H9 (cell line): ENCODE results near the gene BLTP1. TPM values are rescaled to one million over a fixed set of nuclear protein-coding genes. Genes with fewer than 3 reads are reported as not detected.

Source experiments
- DNase-seq: peaks from one replicate; pipeline ENCODE4 v3.0.0-alpha.2; 2017
- H2AFZ ChIP-seq: one replicate; pipeline ENCODE4 v1.6.1; 2013; ENCODE audit warnings: mild to moderate bottlenecking, low read length, control low read depth, moderate library complexity
- H2AK5ac ChIP-seq: 2 replicates; pipeline ENCODE4 v1.6.1; 2013; ENCODE audit warnings: low read length, control low read depth, mixed read lengths; ENCODE audit not compliant: insufficient read length
- H2BK120ac ChIP-seq: one replicate; pipeline ENCODE4 v1.6.1; 2013; ENCODE audit warnings: low read depth, mild to moderate bottlenecking, low read length, control low read depth, inconsistent platforms; ENCODE audit not compliant: poor library complexity, severe bottlenecking
- H2BK12ac ChIP-seq: 2 replicates; pipeline ENCODE4 v1.6.1; 2013; ENCODE audit warnings: low read length, control low read depth, mixed read lengths, low read depth; ENCODE audit not compliant: insufficient read length
- H2BK15ac ChIP-seq: 2 replicates; pipeline ENCODE4 v1.6.1; 2013; ENCODE audit warnings: low read depth, low read length, control low read depth
- H2BK20ac ChIP-seq: one replicate; pipeline ENCODE4 v1.6.1; 2013; ENCODE audit warnings: low read depth, mild to moderate bottlenecking, low read length, control low read depth, inconsistent platforms; ENCODE audit not compliant: poor library complexity, severe bottlenecking
- H2BK5ac ChIP-seq: 2 replicates; pipeline ENCODE4 v1.6.1; 2013; ENCODE audit warnings: low read length, control low read depth, mixed read lengths; ENCODE audit not compliant: insufficient read length
- H3K14ac ChIP-seq: 2 replicates; pipeline ENCODE4 v1.6.1; 2013; ENCODE audit warnings: low read length, control low read depth; ENCODE audit not compliant: insufficient read depth
- H3K18ac ChIP-seq: 2 replicates; pipeline ENCODE4 v1.6.1; 2013; ENCODE audit warnings: low read depth, mild to moderate bottlenecking, mixed read lengths, low read length, control low read depth; ENCODE audit not compliant: insufficient read length
- H3K23ac ChIP-seq: 2 replicates; pipeline ENCODE4 v1.6.1; 2013; ENCODE audit warnings: low read length, control low read depth, mixed read lengths, low read depth; ENCODE audit not compliant: insufficient read length
- H3K23me2 ChIP-seq: 2 replicates; pipeline ENCODE4 v1.6.1; 2013; ENCODE audit warnings: low read depth, mild to moderate bottlenecking, mixed read lengths, low read length, control low read depth; ENCODE audit not compliant: insufficient read length, poor library complexity, severe bottlenecking
- H3K27ac ChIP-seq: 2 replicates; pipeline ENCODE4 v1.5.1; 2013; ENCODE audit warnings: low read length, control low read depth, mixed read lengths, low read depth; ENCODE audit not compliant: insufficient read length
- H3K27me3 ChIP-seq: 2 replicates; pipeline ENCODE4 v1.6.1; 2013; ENCODE audit warnings: low read length, control low read depth, inconsistent platforms; ENCODE audit not compliant: insufficient read depth
- H3K4ac ChIP-seq: 2 replicates; pipeline ENCODE4 v1.6.1; 2013; ENCODE audit warnings: low read depth, mild to moderate bottlenecking, control low read depth, inconsistent platforms, low read length, moderate library complexity
- H3K4me1 ChIP-seq: 2 replicates; pipeline ENCODE4 v1.6.1; 2013; ENCODE audit warnings: low read length, control low read depth, inconsistent platforms; ENCODE audit not compliant: insufficient read depth
- H3K4me2 ChIP-seq: 2 replicates; pipeline ENCODE4 v1.6.1; 2013; ENCODE audit warnings: low read length, control low read depth, mixed read lengths; ENCODE audit not compliant: insufficient read length, insufficient read depth
- H3K56ac ChIP-seq: 2 replicates; pipeline ENCODE4 v1.6.1; 2013; ENCODE audit warnings: low read depth, mild to moderate bottlenecking, mixed read lengths, low read length, control low read depth; ENCODE audit not compliant: insufficient read length
- H3K79me1 ChIP-seq: 2 replicates; pipeline ENCODE4 v1.6.1; 2013; ENCODE audit warnings: low read depth, mild to moderate bottlenecking, moderate library complexity, low read length, control low read depth, inconsistent platforms; ENCODE audit not compliant: insufficient read depth, poor library complexity, severe bottlenecking
- H3K79me2 ChIP-seq: 2 replicates; pipeline ENCODE4 v1.6.1; 2013; ENCODE audit warnings: low read length, control low read depth, inconsistent platforms; ENCODE audit not compliant: insufficient read depth
- H3K9ac ChIP-seq: 2 replicates; pipeline ENCODE4 v1.6.1; 2013; ENCODE audit warnings: low read length, control low read depth, mixed read lengths; ENCODE audit not compliant: insufficient read length; ENCODE audit errors: extremely low read depth
- H3K9me3 ChIP-seq: one replicate; pipeline ENCODE4 v1.6.1; 2013; ENCODE audit warnings: low read depth, low read length, inconsistent platforms; ENCODE audit not compliant: control insufficient read depth
- H3T11ph ChIP-seq: one replicate; pipeline ENCODE4 v1.6.1; 2013; ENCODE audit warnings: mild to moderate bottlenecking, low read length, control low read depth, inconsistent platforms
- H4K20me1 ChIP-seq: one replicate; pipeline ENCODE4 v1.6.1; 2013; ENCODE audit not compliant: control insufficient read depth, insufficient read length, insufficient read depth
- H4K5ac ChIP-seq: 2 replicates; pipeline ENCODE4 v1.6.1; 2013; ENCODE audit warnings: low read depth, mild to moderate bottlenecking, mixed read lengths, low read length, control low read depth; ENCODE audit not compliant: insufficient read length
- H4K8ac ChIP-seq: replicated peaks from 2 replicates; pipeline ENCODE4 v1.6.1; 2013; ENCODE audit warnings: low read length, control low read depth, mixed read lengths, low read depth; ENCODE audit not compliant: insufficient read length
- H4K91ac ChIP-seq: 2 replicates; pipeline ENCODE4 v1.6.1; 2013; ENCODE audit warnings: low read depth, mild to moderate bottlenecking, moderate library complexity, mixed read lengths, low read length, control low read depth; ENCODE audit not compliant: insufficient read length
- H3K27ac Mint-ChIP-seq, 3 experiments: 2 replicates in 2 of 3; 3 replicates in 1 of 3; pipeline ENCODE4 v1.8.0; 2020 to 2021; ENCODE audit warnings: mixed read lengths in 3 of 3, mild to moderate bottlenecking in 1 of 3, moderate library complexity in 1 of 3
- H3K27me3 Mint-ChIP-seq: 2 replicates; pipeline ENCODE4 v1.8.0; 2021; ENCODE audit warnings: low read depth, mild to moderate bottlenecking, moderate library complexity, mixed read lengths
- H3K36me3 Mint-ChIP-seq, 3 experiments: 2 replicates in 2 of 3; 3 replicates in 1 of 3; pipeline ENCODE4 v1.8.0; 2020 to 2021; ENCODE audit warnings: low read depth in 3 of 3, mixed read lengths in 3 of 3; ENCODE audit not compliant: insufficient read depth in 1 of 3
- H3K4me1 Mint-ChIP-seq, 2 experiments: 2 replicates each; pipeline ENCODE4 v1.8.0; 2020; ENCODE audit warnings: mixed read lengths in 2 of 2
- H3K4me3 Mint-ChIP-seq, 2 experiments: 2 replicates in 1 of 2; 3 replicates in 1 of 2; pipeline ENCODE4 v1.8.0; 2020 to 2021; ENCODE audit warnings: mild to moderate bottlenecking in 2 of 2, mixed read lengths in 2 of 2, moderate library complexity in 1 of 2
- H3K9me3 Mint-ChIP-seq, 2 experiments: 2 replicates in 1 of 2; 3 replicates in 1 of 2; pipeline ENCODE4 v1.8.0; 2020; ENCODE audit warnings: mild to moderate bottlenecking in 2 of 2, mixed read lengths in 2 of 2, moderate library complexity in 1 of 2
- WGBS: extraction: QIAGEN DNeasy Blood & Tissue Kit; methylation state at CpG from one replicate; pipeline ENCODE4 v1.1.7; 2013; ENCODE audit warnings: missing lambda C conversion rate, low lambda C conversion rate, mixed read lengths; ENCODE audit not compliant: insufficient read length; ENCODE audit errors: extremely low coverage; 5-methylcytosine and 5-hydroxymethylcytosine counted together
- long read RNA-seq: library from polyadenylated mRNA; unstranded; transcript quantifications from one replicate; pipeline ENCODE4 v2.0.0, GENCODE V29; 2020
- total RNA-seq: library from RNA; stranded (reverse); gene quantifications from 2 replicates; pipeline ENCODE4 v1.2.1, GENCODE V29; 2021
- TF ChIP-seq, protein P1 (sequence below): fragments of 200-600 bp; sonication (generic); conservative IDR thresholded peaks from 3 replicates; pipeline ENCODE4 v1.8.0; 2021; ENCODE audit warnings: antibody characterized with exemption, mild to moderate bottlenecking

Gene BLTP1, protein sequence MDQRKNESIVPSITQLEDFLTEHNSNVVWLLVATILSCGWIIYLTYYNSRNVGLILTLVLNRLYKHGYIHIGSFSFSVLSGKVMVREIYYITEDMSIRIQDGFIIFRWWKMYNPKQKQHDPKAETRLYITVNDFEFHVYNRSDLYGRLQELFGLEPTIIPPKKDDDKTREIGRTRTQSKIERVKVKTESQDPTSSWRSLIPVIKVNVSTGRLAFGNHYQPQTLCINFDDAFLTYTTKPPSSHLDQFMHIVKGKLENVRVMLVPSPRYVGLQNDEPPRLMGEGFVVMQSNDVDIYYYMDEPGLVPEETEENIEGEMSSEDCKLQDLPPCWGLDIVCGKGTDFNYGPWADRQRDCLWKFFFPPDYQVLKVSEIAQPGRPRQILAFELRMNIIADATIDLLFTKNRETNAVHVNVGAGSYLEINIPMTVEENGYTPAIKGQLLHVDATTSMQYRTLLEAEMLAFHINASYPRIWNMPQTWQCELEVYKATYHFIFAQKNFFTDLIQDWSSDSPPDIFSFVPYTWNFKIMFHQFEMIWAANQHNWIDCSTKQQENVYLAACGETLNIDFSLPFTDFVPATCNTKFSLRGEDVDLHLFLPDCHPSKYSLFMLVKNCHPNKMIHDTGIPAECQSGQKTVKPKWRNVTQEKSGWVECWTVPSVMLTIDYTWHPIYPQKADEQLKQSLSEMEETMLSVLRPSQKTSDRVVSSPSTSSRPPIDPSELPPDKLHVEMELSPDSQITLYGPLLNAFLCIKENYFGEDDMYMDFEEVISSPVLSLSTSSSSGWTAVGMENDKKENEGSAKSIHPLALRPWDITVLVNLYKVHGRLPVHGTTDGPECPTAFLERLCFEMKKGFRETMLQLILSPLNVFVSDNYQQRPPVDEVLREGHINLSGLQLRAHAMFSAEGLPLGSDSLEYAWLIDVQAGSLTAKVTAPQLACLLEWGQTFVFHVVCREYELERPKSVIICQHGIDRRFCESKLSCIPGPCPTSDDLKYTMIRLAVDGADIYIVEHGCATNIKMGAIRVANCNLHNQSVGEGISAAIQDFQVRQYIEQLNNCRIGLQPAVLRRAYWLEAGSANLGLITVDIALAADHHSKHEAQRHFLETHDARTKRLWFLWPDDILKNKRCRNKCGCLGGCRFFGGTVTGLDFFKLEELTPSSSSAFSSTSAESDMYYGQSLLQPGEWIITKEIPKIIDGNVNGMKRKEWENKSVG (N-terminal part only)
- 22.2 and 27.4 TPM in 2 replicates for total RNA-seq
- long read RNA-seq, partial matches to known transcripts = 25 of 40 reads
- long read RNA-seq, other reads (novel, unspliced or antisense) = 15 of 40 reads

DNA sequence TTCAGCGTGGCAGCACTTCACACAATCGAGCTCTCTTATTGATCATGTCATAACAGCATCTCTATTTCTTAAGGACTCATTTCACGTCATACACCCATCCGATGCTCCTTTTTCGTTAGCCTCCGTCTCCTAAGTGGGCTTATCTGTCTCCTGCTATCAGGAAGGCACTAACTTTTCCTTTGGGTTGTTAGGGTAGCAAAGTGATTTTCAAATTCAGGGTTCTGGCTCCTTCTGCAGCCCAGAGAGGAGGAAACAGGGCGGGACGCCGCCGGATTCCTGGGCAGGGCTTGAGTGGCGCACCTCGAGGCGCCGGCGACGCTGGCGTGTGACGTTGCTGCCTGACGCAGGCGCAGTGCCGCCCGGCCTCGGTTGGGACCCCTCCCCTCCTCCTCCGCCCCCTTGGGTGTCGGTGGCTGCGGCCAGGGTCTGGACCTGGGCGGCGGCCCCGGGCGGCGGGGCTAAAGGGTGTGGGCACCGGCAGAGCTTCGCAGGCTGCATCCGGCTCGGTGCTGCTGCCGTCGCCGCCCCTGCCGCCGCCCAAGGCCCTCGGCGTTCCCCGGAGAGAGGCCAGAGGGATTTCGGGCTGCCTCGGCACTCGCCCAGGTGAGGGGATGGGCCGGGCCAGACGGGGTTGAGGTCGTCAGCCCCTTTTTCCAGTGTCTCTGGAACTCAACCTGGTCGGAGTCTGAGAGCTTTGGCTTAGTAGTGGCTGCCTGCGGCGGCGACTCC lies at the start of gene BLTP1:
Gene BLTP1, plus strand, starts transcription at position 350 of the 729 bp plus-strand sequence. CDS start 18,317 bp downstream, outside the sequence.
- peak; percentile 90 for DNase-seq
- Histone ChIP-seq H3K56ac (no peak within 1 kb of the TSS), H2BK120ac (no peak within 1 kb of the TSS), H2AK5ac (no peak within 1 kb of the TSS), H2BK15ac (no peak within 1 kb of the TSS), H3K9ac (peak within 1 kb of the TSS; percentile 86), H3K18ac (peak within 1 kb of the TSS; percentile 76), H3T11ph (no peak within 1 kb of the TSS), H3K79me2 (no peaks in the 10 kb centered on the region), H3K27ac (no peak within 1 kb of the TSS), H4K8ac (no peak within 1 kb of the TSS), H3K79me1 (no peaks in the 10 kb centered on the region), H2BK12ac (no peak within 1 kb of the TSS), H3K4ac (no peak within 1 kb of the TSS), H3K23ac (no peak within 1 kb of the TSS), H3K27me3 (no peaks in the 10 kb centered on the region), H4K5ac (no peak within 1 kb of the TSS), H3K9me3 (no peaks in the 10 kb centered on the region), H3K23me2 (peaks cover 5% of the 10 kb centered on the region), H4K91ac (no peak within 1 kb of the TSS), H2BK5ac (no peak within 1 kb of the TSS), H3K4me2 (peak within 1 kb of the TSS; percentile 65), H2BK20ac (no peak within 1 kb of the TSS), H4K20me1 (no peaks in the 10 kb centered on the region), H3K14ac (peak within 1 kb of the TSS; percentile 44), H3K4me1 (no peaks in the 10 kb centered on the region), H2AFZ (peak within 1 kb of the TSS; percentile 41)
- TF ChIP-seq, protein P1, sequence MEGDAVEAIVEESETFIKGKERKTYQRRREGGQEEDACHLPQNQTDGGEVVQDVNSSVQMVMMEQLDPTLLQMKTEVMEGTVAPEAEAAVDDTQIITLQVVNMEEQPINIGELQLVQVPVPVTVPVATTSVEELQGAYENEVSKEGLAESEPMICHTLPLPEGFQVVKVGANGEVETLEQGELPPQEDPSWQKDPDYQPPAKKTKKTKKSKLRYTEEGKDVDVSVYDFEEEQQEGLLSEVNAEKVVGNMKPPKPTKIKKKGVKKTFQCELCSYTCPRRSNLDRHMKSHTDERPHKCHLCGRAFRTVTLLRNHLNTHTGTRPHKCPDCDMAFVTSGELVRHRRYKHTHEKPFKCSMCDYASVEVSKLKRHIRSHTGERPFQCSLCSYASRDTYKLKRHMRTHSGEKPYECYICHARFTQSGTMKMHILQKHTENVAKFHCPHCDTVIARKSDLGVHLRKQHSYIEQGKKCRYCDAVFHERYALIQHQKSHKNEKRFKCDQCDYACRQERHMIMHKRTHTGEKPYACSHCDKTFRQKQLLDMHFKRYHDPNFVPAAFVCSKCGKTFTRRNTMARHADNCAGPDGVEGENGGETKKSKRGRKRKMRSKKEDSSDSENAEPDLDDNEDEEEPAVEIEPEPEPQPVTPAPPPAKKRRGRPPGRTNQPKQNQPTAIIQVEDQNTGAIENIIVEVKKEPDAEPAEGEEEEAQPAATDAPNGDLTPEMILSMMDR = no peak
- peak within 1 kb of the TSS; percentile 97 to 100 (median 98) for H3K27ac Mint-ChIP-seq
- WGBS = no CpG with 5 or more reads among the region's 53 CpGs
- peaks cover 5 to 17% of the 10 kb centered on the region in 2 experiments for H3K9me3 Mint-ChIP-seq
- H3K4me3 Mint-ChIP-seq = peak within 1 kb of the TSS; percentile 85 to 93
- peaks cover 9 to 14% of the 10 kb centered on the region in 2 experiments for H3K4me1 Mint-ChIP-seq
- H3K36me3 Mint-ChIP-seq = peaks cover 21 to 27% (median 27%) of the 10 kb centered on the region in 3 experiments
- peaks cover 9% of the 10 kb centered on the region; the same call in 1 of the 2 replicates for H3K27me3 Mint-ChIP-seq
